ENCODE results near the gene ASCL5. TPM values are rescaled to one million over a fixed set of nuclear protein-coding genes. Genes with fewer than 3 reads are reported as not detected.

ASCL5 gene
- total and polyA plus RNA-seq, 2 of the 13 experiments (the other 11 are each of a cell fraction or from before 2014, with no cell fraction given) = not detected

GRCh38 chr1:201072922-201073321 lies 54.1 kb downstream of the ASCL5 start:
- no peak overlapping the region for H3K9ac ChIP-seq (ENCODE audit: insufficient read depth, low read depth, low read length)
- in situ Hi-C loops (cut with HindIII; ENCODE audit: extremely low pct_ligation_motif_present, low pct_unique_long_range_greater_than_20kb) = no loop called here
- no peak overlapping the region for H3K4me2 ChIP-seq (ENCODE audit: low read depth, low read length)
- no TSS peak for BruUV-seq (replicated peaks)
- no peak overlapping the region for H3K27ac ChIP-seq (ENCODE audit: extremely low read length, insufficient read depth, low read length)
- ATAC-seq (no peak), FAIRE-seq (no peak), DNase-seq (ENCODE audit: low spot score) (no peak)
- no peak overlapping the region for H2AFZ ChIP-seq (ENCODE audit: low read length)
- no peaks in the 10 kb centered on the region for H3K36me3 ChIP-seq (replicated peaks in 1 of 2; ENCODE audit: control insufficient read depth in 1 of 2, insufficient read depth in 2 of 2, low read length in 2 of 2)
- intact Hi-C loops (cut with micrococcal nuclease; ENCODE audit: unreplicated experiment) = no loop called here
- 8% methylated on average over 5 of the region's 6 CpGs for WGBS (ENCODE audit: low lambda C conversion rate)
- H3K4me1 ChIP-seq (ENCODE audit: insufficient read depth, low read length) = no peaks in the 10 kb centered on the region
- H3K79me2 ChIP-seq (ENCODE audit: insufficient read depth, low read length) = no peaks in the 10 kb centered on the region
- H3K9me3 ChIP-seq (ENCODE audit: low read length) = no peaks in the 10 kb centered on the region
- no peak for TF ChIP-seq ZNF468 (CRISPR knock-in tag; IDR thresholded peaks at IDR 0.05)
- no peak for TF ChIP-seq HOXA5 (CRISPR knock-in tag; IDR thresholded peaks at IDR 0.05)
- TF ChIP-seq ZFP1 (CRISPR knock-in tag; IDR thresholded peaks at IDR 0.05) = no peak
- TF ChIP-seq ZNF30 (CRISPR knock-in tag; IDR thresholded peaks at IDR 0.05) = no peak
- no peak for TF ChIP-seq LCORL (IDR thresholded peaks at IDR 0.05)
- no peak for TF ChIP-seq LCORL (CRISPR knock-in tag; IDR thresholded peaks at IDR 0.05)
- TF ChIP-seq REXO4 (CRISPR knock-in tag; IDR thresholded peaks at IDR 0.05; ENCODE audit: borderline replicate concordance) = no peak
- no peak for TF ChIP-seq ZNF530 (CRISPR knock-in tag; IDR thresholded peaks at IDR 0.05; ENCODE audit: low read depth)
- TF ChIP-seq SNRNP70 (IDR thresholded peaks at IDR 0.05; ENCODE audit: low read depth, low read length) = no peak
- no peak for TF ChIP-seq ZNF20 (CRISPR knock-in tag; IDR thresholded peaks at IDR 0.05)
- no peak for TF ChIP-seq KLF15 (CRISPR knock-in tag; IDR thresholded peaks at IDR 0.05; ENCODE audit: borderline replicate concordance)
- no peak for TF ChIP-seq ZSCAN20 (CRISPR knock-in tag; IDR thresholded peaks at IDR 0.05; ENCODE audit: borderline replicate concordance)
- no peak for TF ChIP-seq RCOR2 (CRISPR knock-in tag; IDR thresholded peaks at IDR 0.05)
- TF ChIP-seq ZNF615 (CRISPR knock-in tag; IDR thresholded peaks at IDR 0.05; ENCODE audit: borderline replicate concordance) = no peak
- no peak for TF ChIP-seq ATF5 (CRISPR knock-in tag; IDR thresholded peaks at IDR 0.05; ENCODE audit: low read depth)
- no peaks in the 10 kb centered on the region for H4K20me1 ChIP-seq (ENCODE audit: insufficient read depth, low read length)
- POLR2A ChIA-PET = no interaction called here
- peaks cover 1 to 49% of the 10 kb centered on the region in 2 experiments; a peak in 4 of 5 replicates for H3K27me3 ChIP-seq (ENCODE audit: control insufficient read depth in 1 of 2, insufficient read depth in 2 of 2, low read length in 2 of 2)
- CTCF ChIA-PET (ENCODE audit: low intra/inter-chr PET ratio, low total read pairs) = no interaction called here
- H3K4me3 ChIP-seq (replicated peaks in 1 of 3; ENCODE audit: insufficient read depth in 1 of 3, low read depth in 2 of 3, low read length in 3 of 3) = no peak overlapping the region
